HCT116 (cell line): ENCODE measurements around the gene TEX22. TPM values are rescaled to one million over a fixed set of nuclear protein-coding genes. Genes with fewer than 3 reads are reported as not detected.

Experiments
- ATAC-seq: fragments of 200-7000 bp; cut with Tn5 transposase; 2 replicates; pipeline ENCODE4 v1.9.1; 2020; ENCODE audit warnings: mild to moderate bottlenecking, moderate library complexity
- BruUV-seq: library from RNA; stranded (reverse); fragments of 400-500 nt; replicated peaks from 2 replicates; lab custom pipeline; 2021; lab: Mats Ljungman, UMichigan
- CTCF ChIA-PET: fragments of 300-600 bp; sonication (Branson Sonifier 250); formaldehyde crosslinking; loops from one replicate; lab custom pipeline; 2021; ENCODE audit warnings: antibody characterized with exemption; lab: Charles Lee
- POLR2A ChIA-PET: fragments of 300-600, 350-600 bp; sonication (Branson Sonifier 250); formaldehyde crosslinking; loops from one replicate; lab custom pipeline; 2021; ENCODE audit warnings: antibody characterized with exemption; lab: Charles Lee
- RAD21 ChIA-PET, 2 experiments: fragments of 300-600 bp; sonication (Branson Sonifier 250); formaldehyde crosslinking; loops; one replicate each; lab custom pipeline; 2023; ENCODE audit warnings: low total read pairs in 2 of 2; ENCODE audit not compliant: uncharacterized antibody in 2 of 2, unreplicated experiment in 2 of 2, low non-redundant PET in 1 of 2; lab: Charles Lee
- DNase-seq: peaks from one replicate; pipeline ENCODE4 v3.0.0-alpha.2; 2010; ENCODE audit warnings: low read depth, low spot score
- H2AFZ ChIP-seq: fragments of 200-600 bp; shearing (Covaris generic), sonication (generic); 2 replicates; pipeline ENCODE4 v1.6.1; 2017; ENCODE audit warnings: low read depth, mixed run types, mixed read lengths, antibody characterized with exemption, low read length; ENCODE audit not compliant: poor library complexity, severe bottlenecking
- H3K27ac ChIP-seq: 2 replicates; pipeline ENCODE4 v1.5.1; 2012; ENCODE audit warnings: low read depth, low read length
- H3K27me3 ChIP-seq: fragments of 200-600 bp; sonication (generic); 2 replicates; pipeline ENCODE4 v1.6.1; 2016; ENCODE audit warnings: mixed run types, low read length, mixed read lengths; ENCODE audit not compliant: insufficient read depth
- H3K36me3 ChIP-seq, 2 experiments: fragments of 200-500 bp in 1 of 2; fragments of 200-600 bp in 1 of 2; sonication (Bioruptor generic) in 1 of 2; sonication (generic) in 1 of 2; 2 replicates each; pipeline versions ENCODE4 v1.5.1 to v1.6.1; 2014 to 2016; ENCODE audit warnings: low read length in 2 of 2, inconsistent platforms in 1 of 2, mixed read lengths in 1 of 2, mixed run types in 1 of 2; ENCODE audit not compliant: insufficient read depth in 2 of 2, control insufficient read depth in 1 of 2
- H3K4me1 ChIP-seq, 2 experiments: fragments of 200-600 bp in 1 of 2; sonication (generic) in 1 of 2; 2 replicates each; pipeline versions ENCODE4 v1.5.1 to v1.6.1; 2012 to 2017; ENCODE audit warnings: low read length in 2 of 2, inconsistent platforms in 1 of 2, mild to moderate bottlenecking in 1 of 2, mixed read lengths in 1 of 2, mixed run types in 1 of 2, moderate library complexity in 1 of 2; ENCODE audit not compliant: insufficient read depth in 2 of 2, control insufficient read depth in 1 of 2
- H3K4me2 ChIP-seq: fragments of 200-600 bp; sonication (generic); 2 replicates; pipeline ENCODE4 v1.6.1; 2017; ENCODE audit warnings: mixed run types, low read length, mixed read lengths
- H3K4me3 ChIP-seq, 2 experiments: fragments of 200-600 bp in 1 of 2; sonication (generic) in 1 of 2; replicated peaks in 1 of 2; 2 replicates each; pipeline ENCODE4 v1.5.1; 2011 to 2016; ENCODE audit warnings: low read length in 2 of 2, control low read depth in 1 of 2, low read depth in 1 of 2, mild to moderate bottlenecking in 1 of 2, mixed read lengths in 1 of 2, mixed run types in 1 of 2
- H3K79me2 ChIP-seq: fragments of 200-600 bp; sonication (generic); 2 replicates; pipeline ENCODE4 v1.6.1; 2017; ENCODE audit warnings: mild to moderate bottlenecking, mixed run types, low read length, moderate library complexity, mixed read lengths; ENCODE audit not compliant: insufficient read depth
- H3K9ac ChIP-seq: fragments of 200-600 bp; sonication (generic); 2 replicates; pipeline ENCODE4 v1.6.1; 2016; ENCODE audit warnings: low read length, mixed read lengths
- H3K9me2 ChIP-seq: fragments of 200-600 bp; sonication (generic), shearing (Covaris generic); 2 replicates; pipeline ENCODE4 v1.6.1; 2017; ENCODE audit warnings: mixed run types, mild to moderate bottlenecking, moderate library complexity; ENCODE audit not compliant: insufficient read depth
- H3K9me3 ChIP-seq, 2 experiments: fragments of 200-500 bp in 1 of 2; fragments of 200-600 bp in 1 of 2; sonication (Bioruptor generic) in 1 of 2; sonication (generic) in 1 of 2; 2 replicates each; pipeline ENCODE4 v1.6.1; 2014 to 2017; ENCODE audit warnings: low read length in 2 of 2, mixed read lengths in 2 of 2, inconsistent platforms in 1 of 2, low read depth in 1 of 2, mild to moderate bottlenecking in 1 of 2, mixed run types in 1 of 2, moderate library complexity in 1 of 2; ENCODE audit not compliant: control insufficient read depth in 1 of 2, insufficient read depth in 1 of 2
- H4K20me1 ChIP-seq: fragments of 200-600 bp; sonication (generic), shearing (Covaris generic); 2 replicates; pipeline ENCODE4 v1.6.1; 2017; ENCODE audit warnings: mixed run types, mild to moderate bottlenecking, moderate library complexity; ENCODE audit not compliant: insufficient read depth
- EZH2phosphoT487 ChIP-seq: fragments of 200-600 bp; IDR thresholded peaks from 2 replicates; pipeline ENCODE4 v1.6.1; 2018; ENCODE audit warnings: antibody characterized with exemption, borderline replicate concordance
- MAX ChIP-seq: IDR thresholded peaks from 2 replicates; pipeline ENCODE4 v1.6.1; 2012
- POLR2AphosphoS5 ChIP-seq: IDR thresholded peaks from 2 replicates; pipeline ENCODE4 v1.6.1; 2011; ENCODE audit warnings: mild to moderate bottlenecking, low read depth, low read length, moderate library complexity
- REST ChIP-seq: IDR thresholded peaks from 2 replicates; pipeline ENCODE4 v1.6.1; 2012; ENCODE audit warnings: low read depth
- intact Hi-C: fragments of 100-400 bp; cut with micrococcal nuclease; formaldehyde crosslinking; loops from 2 replicates; pipeline ENCODE4 v1.10.0; 2022
- total RNA-seq: library from RNA; stranded (reverse); gene quantifications from one replicate; pipeline ENCODE4 v1.2.1, GENCODE V29; 2021; ENCODE audit not compliant: unreplicated experiment

Gene TEX22
- total RNA-seq, 1 experiment from 2014 or later: 3.8 TPM

- no peak overlapping the region for H2AFZ ChIP-seq
- no peaks in the 10 kb centered on the region for H4K20me1 ChIP-seq
- H3K4me1 ChIP-seq: no peaks in the 10 kb centered on the region
- no peak overlapping the region for H3K27ac ChIP-seq
- intact Hi-C loops: no loop called here
- ChIA-PET POLR2A (no interaction called here), RAD21 (no interaction called here)
- no peak for TF ChIP-seq MAX
- no peak for TF ChIP-seq REST
- no peak for TF ChIP-seq POLR2AphosphoS5
- no peak for TF ChIP-seq EZH2phosphoT487
- TF ChIP-seq, all 23 proteins: peak for 0
- CTCF ChIA-PET: interaction anchor here (1.1 kb wide), 1 partner anchor 90 kb away, joined by 3 read pairs; no protein-coding TSS in a partner anchor
- no peak overlapping the region for H3K4me3 ChIP-seq
- H3K9me3 ChIP-seq: no peaks in the 10 kb centered on the region
- no peak overlapping the region for H3K4me2 ChIP-seq
- ATAC-seq (no peak), DNase-seq (no peak)
- no peaks in the 10 kb centered on the region for H3K27me3 ChIP-seq
- H3K36me3 ChIP-seq: no peaks in the 10 kb centered on the region
- H3K79me2 ChIP-seq: no peaks in the 10 kb centered on the region
- no peak overlapping the region for H3K9ac ChIP-seq
- no TSS peak for BruUV-seq
- no peaks in the 10 kb centered on the region for H3K9me2 ChIP-seq
Measured at GRCh38 chr14:105389976-105390848, 8.1 kb upstream of the TEX22 start.
